ENCODE data around the gene PFN4.

- TF ChIP-seq, protein P1, sequence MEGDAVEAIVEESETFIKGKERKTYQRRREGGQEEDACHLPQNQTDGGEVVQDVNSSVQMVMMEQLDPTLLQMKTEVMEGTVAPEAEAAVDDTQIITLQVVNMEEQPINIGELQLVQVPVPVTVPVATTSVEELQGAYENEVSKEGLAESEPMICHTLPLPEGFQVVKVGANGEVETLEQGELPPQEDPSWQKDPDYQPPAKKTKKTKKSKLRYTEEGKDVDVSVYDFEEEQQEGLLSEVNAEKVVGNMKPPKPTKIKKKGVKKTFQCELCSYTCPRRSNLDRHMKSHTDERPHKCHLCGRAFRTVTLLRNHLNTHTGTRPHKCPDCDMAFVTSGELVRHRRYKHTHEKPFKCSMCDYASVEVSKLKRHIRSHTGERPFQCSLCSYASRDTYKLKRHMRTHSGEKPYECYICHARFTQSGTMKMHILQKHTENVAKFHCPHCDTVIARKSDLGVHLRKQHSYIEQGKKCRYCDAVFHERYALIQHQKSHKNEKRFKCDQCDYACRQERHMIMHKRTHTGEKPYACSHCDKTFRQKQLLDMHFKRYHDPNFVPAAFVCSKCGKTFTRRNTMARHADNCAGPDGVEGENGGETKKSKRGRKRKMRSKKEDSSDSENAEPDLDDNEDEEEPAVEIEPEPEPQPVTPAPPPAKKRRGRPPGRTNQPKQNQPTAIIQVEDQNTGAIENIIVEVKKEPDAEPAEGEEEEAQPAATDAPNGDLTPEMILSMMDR (IDR thresholded peaks at IDR 0.05 in 4 of 5, conservative IDR thresholded peaks at IDR 0.05 in 1 of 5): no peak
- TF ChIP-seq POLR2A (IDR thresholded peaks at IDR 0.05): no peak
These were observed 35.0 kb upstream of the PFN4 start for GRCh38 chr2:24158131-24158530.
